ENCODE measurements around the gene ANKRD31. TPM values are rescaled to one million over a fixed set of nuclear protein-coding genes. Genes with fewer than 3 reads are reported as not detected.

ANKRD31 gene
- total RNA-seq, 1 donor from 2014 or later = 0.05 TPM

DNA sequence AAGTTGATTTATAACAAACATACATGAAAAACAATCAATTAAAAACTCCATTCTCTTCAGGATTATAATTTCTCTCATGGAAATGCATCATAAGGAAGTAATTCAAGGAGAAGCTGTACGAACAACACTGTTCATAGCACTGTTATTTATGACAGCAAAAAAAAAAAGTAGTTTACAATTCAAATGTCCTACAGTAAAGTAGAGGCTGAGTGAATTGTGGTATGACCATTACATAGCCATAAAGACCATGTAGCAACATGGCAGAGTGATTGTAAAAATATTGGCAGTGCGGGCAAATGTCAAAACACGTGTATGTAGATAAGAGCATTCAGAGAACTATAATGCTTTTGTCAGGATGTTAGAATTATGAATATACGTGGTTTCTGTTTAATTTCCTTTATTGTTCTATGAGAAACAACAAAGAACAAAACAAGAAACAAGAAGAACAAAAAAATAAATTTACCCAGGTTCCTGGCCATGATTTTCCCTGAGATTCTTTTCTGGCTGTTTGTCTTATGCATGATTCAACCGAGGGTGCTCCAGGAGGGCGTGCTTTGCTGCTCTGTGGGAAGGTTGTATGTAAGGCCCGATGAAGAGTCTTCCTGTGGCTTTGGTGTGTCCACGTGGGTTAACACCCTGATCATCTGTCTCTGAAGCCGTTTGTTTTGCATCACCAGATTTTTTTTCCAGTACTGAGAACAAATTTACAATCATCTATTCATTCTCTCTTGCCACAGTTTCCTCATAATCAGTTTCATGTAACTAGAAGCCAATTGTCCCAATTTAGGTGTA is 213.1 kb downstream of the ANKRD31 start:
- no peak overlapping the region for H3K27ac Mint-ChIP-seq (ENCODE audit: unreplicated experiment)
- peaks cover 1% of the 10 kb centered on the region for H3K4me1 Mint-ChIP-seq (ENCODE audit: unreplicated experiment)
- H3K9me3 Mint-ChIP-seq (ENCODE audit: unreplicated experiment) = no peaks in the 10 kb centered on the region
- no peaks in the 10 kb centered on the region for H3K36me3 Mint-ChIP-seq (ENCODE audit: low read depth, unreplicated experiment)
- no peak overlapping the region for H3K4me3 Mint-ChIP-seq (ENCODE audit: unreplicated experiment)
- H3K27me3 Mint-ChIP-seq (ENCODE audit: unreplicated experiment) = no peaks in the 10 kb centered on the region
- no peak for DNase-seq (ENCODE audit: low spot score)
- TF ChIP-seq, protein P1, sequence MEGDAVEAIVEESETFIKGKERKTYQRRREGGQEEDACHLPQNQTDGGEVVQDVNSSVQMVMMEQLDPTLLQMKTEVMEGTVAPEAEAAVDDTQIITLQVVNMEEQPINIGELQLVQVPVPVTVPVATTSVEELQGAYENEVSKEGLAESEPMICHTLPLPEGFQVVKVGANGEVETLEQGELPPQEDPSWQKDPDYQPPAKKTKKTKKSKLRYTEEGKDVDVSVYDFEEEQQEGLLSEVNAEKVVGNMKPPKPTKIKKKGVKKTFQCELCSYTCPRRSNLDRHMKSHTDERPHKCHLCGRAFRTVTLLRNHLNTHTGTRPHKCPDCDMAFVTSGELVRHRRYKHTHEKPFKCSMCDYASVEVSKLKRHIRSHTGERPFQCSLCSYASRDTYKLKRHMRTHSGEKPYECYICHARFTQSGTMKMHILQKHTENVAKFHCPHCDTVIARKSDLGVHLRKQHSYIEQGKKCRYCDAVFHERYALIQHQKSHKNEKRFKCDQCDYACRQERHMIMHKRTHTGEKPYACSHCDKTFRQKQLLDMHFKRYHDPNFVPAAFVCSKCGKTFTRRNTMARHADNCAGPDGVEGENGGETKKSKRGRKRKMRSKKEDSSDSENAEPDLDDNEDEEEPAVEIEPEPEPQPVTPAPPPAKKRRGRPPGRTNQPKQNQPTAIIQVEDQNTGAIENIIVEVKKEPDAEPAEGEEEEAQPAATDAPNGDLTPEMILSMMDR (IDR thresholded peaks at IDR 0.05; ENCODE audit: unreplicated experiment) = no peak

DNA sequence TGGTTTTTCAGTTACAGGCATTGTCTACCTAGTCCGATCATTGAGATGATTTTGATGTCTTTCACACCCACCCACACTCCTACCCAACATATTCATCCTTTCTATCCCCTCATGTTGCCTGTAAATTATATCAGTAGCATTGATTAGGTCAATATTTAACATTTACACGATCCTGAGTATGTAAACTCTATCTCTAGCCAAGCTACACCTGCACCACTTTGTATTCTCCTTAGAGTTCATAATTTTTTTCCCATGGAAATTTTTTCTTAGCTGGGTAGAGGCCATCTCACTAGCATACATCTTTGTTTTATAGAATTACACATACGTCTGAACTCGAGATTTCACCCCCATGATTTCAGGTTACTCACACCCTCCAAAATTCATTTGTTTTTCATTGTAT is 214.9 kb downstream of the ANKRD31 start:
- TF ChIP-seq, protein P1 (IDR thresholded peaks at IDR 0.05; ENCODE audit: unreplicated experiment) = no peak
- Mint-ChIP-seq H3K27me3 (ENCODE audit: unreplicated experiment) (no peaks in the 10 kb centered on the region), H3K4me1 (ENCODE audit: unreplicated experiment) (peaks cover 2% of the 10 kb centered on the region), H3K9me3 (ENCODE audit: unreplicated experiment) (no peaks in the 10 kb centered on the region), H3K27ac (ENCODE audit: unreplicated experiment) (no peak overlapping the region), H3K4me3 (ENCODE audit: unreplicated experiment) (no peak overlapping the region), H3K36me3 (ENCODE audit: low read depth, unreplicated experiment) (no peaks in the 10 kb centered on the region)
- no peak for DNase-seq (ENCODE audit: low spot score)

DNA sequence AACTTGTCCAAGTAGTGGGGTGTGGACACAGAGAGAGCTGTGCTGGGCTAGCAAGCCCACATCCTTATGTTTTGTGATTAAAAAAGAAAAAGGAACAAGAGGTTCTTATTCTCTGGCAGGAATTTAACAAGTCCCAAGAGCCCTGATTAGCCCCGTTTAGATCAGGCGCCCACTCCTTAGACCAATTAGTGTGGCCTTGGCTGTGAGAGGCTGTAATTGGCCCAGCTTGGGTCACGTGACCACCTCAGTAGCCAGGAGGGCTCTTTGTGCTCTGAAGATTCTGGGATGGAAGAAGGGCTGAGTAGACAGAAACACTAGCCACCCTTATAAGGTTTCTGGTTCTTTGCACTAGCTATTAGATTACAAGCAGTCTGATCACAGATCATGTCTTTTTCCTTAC is 215.5 kb downstream of the ANKRD31 start:
- no peaks in the 10 kb centered on the region for H3K27me3 Mint-ChIP-seq (ENCODE audit: unreplicated experiment)
- H3K4me1 Mint-ChIP-seq (ENCODE audit: unreplicated experiment) = peaks cover 2% of the 10 kb centered on the region
- H3K27ac Mint-ChIP-seq (ENCODE audit: unreplicated experiment) = no peak overlapping the region
- TF ChIP-seq, protein P1 (IDR thresholded peaks at IDR 0.05; ENCODE audit: unreplicated experiment) = no peak
- H3K9me3 Mint-ChIP-seq (ENCODE audit: unreplicated experiment) = no peaks in the 10 kb centered on the region
- no peak overlapping the region for H3K4me3 Mint-ChIP-seq (ENCODE audit: unreplicated experiment)
- H3K36me3 Mint-ChIP-seq (ENCODE audit: low read depth, unreplicated experiment) = no peaks in the 10 kb centered on the region
- DNase-seq (ENCODE audit: low spot score) = no peak

DNA sequence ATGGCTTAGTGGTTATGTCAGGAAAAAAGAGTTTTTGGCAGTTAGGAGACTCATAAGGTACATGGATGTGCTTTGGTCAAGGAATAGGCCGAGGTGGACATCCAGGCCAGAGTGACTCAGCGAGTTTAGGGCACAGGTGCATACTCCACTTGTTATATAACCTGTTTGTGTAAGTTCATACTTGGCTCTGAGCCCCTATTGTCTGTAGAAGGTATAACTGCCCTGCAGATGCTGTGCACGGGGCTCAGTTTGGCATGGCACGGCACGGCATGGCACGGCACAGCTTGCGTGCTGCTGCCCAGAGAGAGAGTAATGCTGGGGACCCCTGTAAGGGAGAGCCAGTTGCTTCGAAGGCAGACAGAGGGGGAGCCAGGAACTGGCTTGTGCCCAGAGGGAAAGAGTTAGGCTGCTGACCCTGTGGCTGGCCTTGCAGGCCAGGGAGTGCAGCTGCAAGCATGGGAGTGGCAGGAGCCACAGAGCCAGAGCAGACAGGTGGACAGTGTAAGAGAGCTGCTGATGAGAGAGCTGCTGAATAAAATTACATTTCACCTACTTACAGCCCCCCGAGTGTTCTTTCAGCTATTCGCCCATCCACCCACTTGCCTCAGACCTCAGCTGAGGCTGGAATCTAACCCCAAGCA is 216.5 kb downstream of the ANKRD31 start:
- H3K9me3 Mint-ChIP-seq (ENCODE audit: unreplicated experiment) = no peaks in the 10 kb centered on the region
- H3K36me3 Mint-ChIP-seq (ENCODE audit: low read depth, unreplicated experiment) = no peaks in the 10 kb centered on the region
- H3K27ac Mint-ChIP-seq (ENCODE audit: unreplicated experiment) = no peak overlapping the region
- H3K4me1 Mint-ChIP-seq (ENCODE audit: unreplicated experiment) = peaks cover 2% of the 10 kb centered on the region
- TF ChIP-seq, protein P1 (IDR thresholded peaks at IDR 0.05; ENCODE audit: unreplicated experiment) = no peak
- no peak overlapping the region for H3K4me3 Mint-ChIP-seq (ENCODE audit: unreplicated experiment)
- no peaks in the 10 kb centered on the region for H3K27me3 Mint-ChIP-seq (ENCODE audit: unreplicated experiment)
- DNase-seq (ENCODE audit: low spot score) = no peak

All from endothelial cell (in vitro differentiated cells).